ENCODE results near the gene ZNF532. TPM values are rescaled to one million over a fixed set of nuclear protein-coding genes. Genes with fewer than 3 reads are reported as not detected.

ZNF532 gene
- total and polyA plus RNA-seq, 2 of the 13 experiments (the other 11 are each of a cell fraction or from before 2014, with no cell fraction given), result not detected

- Histone ChIP-seq H3K9me3 (ENCODE audit: low read length) (no peaks in the 10 kb centered on the region), H3K79me2 (ENCODE audit: insufficient read depth, low read length) (no peaks in the 10 kb centered on the region), H3K27ac (ENCODE audit: extremely low read length, insufficient read depth, low read length) (no peak overlapping the region), H3K36me3 (replicated peaks in 1 of 2; ENCODE audit: control insufficient read depth in 1 of 2, insufficient read depth in 2 of 2, low read length in 2 of 2) (no peaks in the 10 kb centered on the region), H3K9ac (ENCODE audit: insufficient read depth, low read depth, low read length) (no peak overlapping the region), H3K4me1 (ENCODE audit: insufficient read depth, low read length) (no peaks in the 10 kb centered on the region), H3K27me3 (ENCODE audit: control insufficient read depth in 1 of 2, insufficient read depth in 2 of 2, low read length in 2 of 2) (peaks cover 0 to 9% of the 10 kb centered on the region in 2 experiments; a peak in 1 of 5 replicates), H2AFZ (ENCODE audit: low read length) (no peak overlapping the region), H3K4me2 (ENCODE audit: low read depth, low read length) (no peak overlapping the region), H4K20me1 (ENCODE audit: insufficient read depth, low read length) (no peaks in the 10 kb centered on the region), H3K4me3 (replicated peaks in 1 of 3; ENCODE audit: insufficient read depth in 1 of 3, low read depth in 2 of 3, low read length in 3 of 3) (no peak overlapping the region)
- 25% methylated on average over 3 of the region's 3 CpGs for WGBS (ENCODE audit: low lambda C conversion rate)
- no peak for ATAC-seq
- no peak for DNase-seq (ENCODE audit: low spot score)
- no TSS peak for BruUV-seq (replicated peaks)
- in situ Hi-C loops (cut with HindIII; ENCODE audit: extremely low pct_ligation_motif_present, low pct_unique_long_range_greater_than_20kb), result no loop called here
- intact Hi-C loops (cut with micrococcal nuclease; ENCODE audit: unreplicated experiment), result no loop called here
- FAIRE-seq, result no peak
- ChIA-PET CTCF (ENCODE audit: low intra/inter-chr PET ratio, low total read pairs) (no interaction called here), POLR2A (no interaction called here)
- no peak for TF ChIP-seq RERE (CRISPR knock-in tag; IDR thresholded peaks at IDR 0.05; ENCODE audit: low read depth)
- TF ChIP-seq FOXK2 (IDR thresholded peaks at IDR 0.05), result no peak
- no peak for TF ChIP-seq SALL2 (CRISPR knock-in tag; IDR thresholded peaks at IDR 0.05)
- no peak for TF ChIP-seq POLR2A (IDR thresholded peaks at IDR 0.05; ENCODE audit: insufficient read depth in 1 of 2, low read depth in 2 of 2, low read length in 2 of 2)
- no peak for TF ChIP-seq KDM4B (CRISPR knock-in tag; IDR thresholded peaks at IDR 0.05)
- TF ChIP-seq ZBTB7B (CRISPR knock-in tag; IDR thresholded peaks at IDR 0.05), result no peak
- TF ChIP-seq SP4 (CRISPR knock-in tag; IDR thresholded peaks at IDR 0.05), result no peak
- no peak for TF ChIP-seq ZSCAN20 (CRISPR knock-in tag; IDR thresholded peaks at IDR 0.05; ENCODE audit: borderline replicate concordance)
- no peak for TF ChIP-seq ZNF530 (CRISPR knock-in tag; IDR thresholded peaks at IDR 0.05; ENCODE audit: low read depth)
- no peak for TF ChIP-seq ZFP41 (CRISPR knock-in tag; IDR thresholded peaks at IDR 0.05; ENCODE audit: borderline replicate concordance)
- TF ChIP-seq BRF2 (CRISPR knock-in tag; IDR thresholded peaks at IDR 0.05), result no peak
- no peak for TF ChIP-seq ZNF296 (CRISPR knock-in tag; conservative IDR thresholded peaks at IDR 0.05)
- no peak for TF ChIP-seq YY1 (IDR thresholded peaks at IDR 0.05; ENCODE audit: insufficient read depth, insufficient replicate concordance, low read depth, low read length)
- no peak for TF ChIP-seq XBP1 (CRISPR knock-in tag; IDR thresholded peaks at IDR 0.05)
- TF ChIP-seq KDM2A (CRISPR knock-in tag; IDR thresholded peaks at IDR 0.05; ENCODE audit: borderline replicate concordance, low read depth), result no peak
- no peak for TF ChIP-seq NR2F6 (IDR thresholded peaks at IDR 0.05)
- TF ChIP-seq NR2F6 (CRISPR knock-in tag; IDR thresholded peaks at IDR 0.05), result no peak
- no peak for TF ChIP-seq LRRFIP1 (CRISPR knock-in tag; conservative IDR thresholded peaks at IDR 0.05)
Observed at GRCh38 chr18:59001166-59001565, 136.5 kb downstream of the ZNF532 start.
